RWPE2 (cell line): ENCODE data around the gene ZBTB22.

Experiments
- ATAC-seq: fragments of 200-7000 bp; cut with Tn5 transposase; 3 replicates; pipeline ENCODE4 v1.9.1; 2021; ENCODE audit warnings: low read depth
- DNase-seq: peaks from one replicate; pipeline ENCODE4 v3.0.0-alpha.2; 2020; ENCODE audit warnings: low spot score
- H3K27ac ChIP-seq: fragments of 450-650 bp; 2 replicates; pipeline ENCODE4 v1.5.1; 2017; ENCODE audit warnings: mild to moderate bottlenecking; ENCODE audit not compliant: poor library complexity, severe bottlenecking
- H3K27me3 ChIP-seq: fragments of 250-450 bp; sonication (Bioruptor Pico); 2 replicates; pipeline ENCODE4 v1.5.1; 2021; ENCODE audit warnings: mild to moderate bottlenecking, moderate library complexity; ENCODE audit not compliant: insufficient read depth, poor library complexity, severe bottlenecking
- H3K36me3 ChIP-seq: fragments of 250-450 bp; sonication (Bioruptor Pico); 2 replicates; pipeline ENCODE4 v1.5.1; 2020; ENCODE audit warnings: low read depth, mild to moderate bottlenecking, moderate library complexity
- H3K4me1 ChIP-seq: fragments of 250-450 bp; sonication (Bioruptor Pico); 2 replicates; pipeline ENCODE4 v1.5.1; 2021; ENCODE audit warnings: mild to moderate bottlenecking, moderate library complexity; ENCODE audit not compliant: insufficient read depth, poor library complexity, severe bottlenecking
- H3K4me3 ChIP-seq: fragments of 250-450 bp; sonication (Bioruptor Pico); 2 replicates; pipeline ENCODE4 v1.5.1; 2021; ENCODE audit warnings: mild to moderate bottlenecking, moderate library complexity; ENCODE audit not compliant: severe bottlenecking
- H3K9me3 ChIP-seq: fragments of 250-450 bp; sonication (Bioruptor Pico); 2 replicates; pipeline ENCODE4 v1.5.1; 2021; ENCODE audit warnings: mild to moderate bottlenecking, moderate library complexity; ENCODE audit not compliant: severe bottlenecking
- CTCF ChIP-seq: fragments of 450-650 bp; IDR thresholded peaks from one replicate; pipeline ENCODE4 v1.5.1; 2017; ENCODE audit warnings: mild to moderate bottlenecking, moderate library complexity; ENCODE audit not compliant: poor library complexity, severe bottlenecking

ZBTB22 gene

DNA sequence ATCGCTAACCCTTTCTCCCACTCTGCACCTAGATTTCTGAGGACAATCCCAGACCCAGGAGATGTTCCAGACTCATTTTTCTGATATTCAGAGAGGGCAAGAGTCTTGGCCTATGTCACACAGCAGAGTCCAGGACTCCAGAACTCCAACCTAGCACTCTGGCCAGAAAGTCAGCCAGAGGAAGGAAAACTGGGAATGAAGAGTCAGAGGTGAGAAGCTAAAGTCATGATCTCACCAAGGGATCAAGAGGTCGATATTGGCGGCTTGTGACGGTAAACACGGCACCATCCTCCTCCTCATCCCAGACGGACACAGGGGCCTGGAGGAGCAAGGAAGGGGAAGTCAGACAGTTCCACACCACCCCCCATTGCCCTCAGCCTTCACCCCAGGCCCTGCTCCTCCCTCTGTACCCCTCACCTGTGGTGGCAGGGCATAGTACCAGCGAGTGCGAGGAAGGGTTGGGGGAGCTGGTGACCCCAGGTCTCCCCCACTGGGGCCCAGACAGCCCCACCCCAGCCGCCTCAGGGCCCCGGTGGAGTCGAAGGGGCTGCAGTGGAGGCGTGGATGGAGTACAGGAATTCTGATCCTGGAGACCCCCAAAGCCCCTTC is 20.6 kb downstream of the ZBTB22 start:
- H3K9me3 ChIP-seq = no peaks in the 10 kb centered on the region
- H3K27ac ChIP-seq = peak overlapping the region; percentile 92
- H3K4me1 ChIP-seq = no peaks in the 10 kb centered on the region
- H3K27me3 ChIP-seq = no peaks in the 10 kb centered on the region
- H3K4me3 ChIP-seq = peak overlapping the region; percentile 65
- TF ChIP-seq CTCF = no peak
- no peak for ATAC-seq
- DNase-seq = no peak
- H3K36me3 ChIP-seq = peaks cover 26% of the 10 kb centered on the region

- Histone ChIP-seq H3K4me1 (no peaks in the 10 kb centered on the region), H3K4me3 (no peak overlapping the region), H3K9me3 (no peaks in the 10 kb centered on the region), H3K27me3 (no peaks in the 10 kb centered on the region), H3K36me3 (peaks cover 34% of the 10 kb centered on the region), H3K27ac (no peak overlapping the region)
- DNase-seq (no peak), ATAC-seq (no peak)
- no peak for TF ChIP-seq CTCF
These were observed 21.7 kb downstream of the ZBTB22 start for GRCh38 chr6:33295621-33296369.

DNA sequence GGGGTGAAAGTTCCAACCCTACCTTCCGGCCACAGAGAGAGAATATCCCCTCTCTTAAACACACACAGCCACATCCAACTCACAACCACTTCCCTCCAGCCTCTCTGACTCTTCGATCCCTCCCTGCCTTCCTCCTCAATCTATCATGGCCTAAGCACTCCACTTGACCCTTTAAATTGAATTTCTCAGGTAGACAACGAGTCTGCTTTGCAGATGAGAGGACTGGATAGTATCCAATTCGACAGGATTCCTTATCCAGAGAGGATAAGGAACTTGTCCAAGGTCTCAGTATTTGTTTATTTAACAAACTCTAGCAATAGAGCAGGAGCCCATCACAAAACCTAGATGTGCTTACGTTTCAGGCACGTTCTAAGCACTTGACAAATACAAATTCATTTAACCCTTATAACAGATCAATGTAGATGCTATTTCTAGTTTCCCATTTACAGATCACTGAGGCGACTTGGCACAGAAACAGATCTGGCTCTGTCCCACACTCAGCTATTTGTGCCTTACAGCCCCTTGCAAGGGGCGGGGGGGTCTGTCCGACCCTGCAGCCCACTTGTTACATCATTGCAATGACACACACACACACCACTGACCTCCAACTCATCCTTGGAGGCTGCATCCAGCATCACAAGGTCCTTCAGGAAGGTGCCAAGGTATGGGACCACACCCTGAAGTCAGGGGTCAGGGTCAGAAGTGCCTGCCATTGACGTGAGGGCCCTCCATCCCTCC is 23.3 kb downstream of the ZBTB22 start:
- peaks cover 38% of the 10 kb centered on the region for H3K36me3 ChIP-seq
- DNase-seq = no peak
- H3K9me3 ChIP-seq = no peaks in the 10 kb centered on the region
- no peaks in the 10 kb centered on the region for H3K27me3 ChIP-seq
- H3K27ac ChIP-seq = no peak overlapping the region
- no peak for TF ChIP-seq CTCF
- H3K4me1 ChIP-seq = no peaks in the 10 kb centered on the region
- no peak for ATAC-seq
- no peak overlapping the region for H3K4me3 ChIP-seq

DNA sequence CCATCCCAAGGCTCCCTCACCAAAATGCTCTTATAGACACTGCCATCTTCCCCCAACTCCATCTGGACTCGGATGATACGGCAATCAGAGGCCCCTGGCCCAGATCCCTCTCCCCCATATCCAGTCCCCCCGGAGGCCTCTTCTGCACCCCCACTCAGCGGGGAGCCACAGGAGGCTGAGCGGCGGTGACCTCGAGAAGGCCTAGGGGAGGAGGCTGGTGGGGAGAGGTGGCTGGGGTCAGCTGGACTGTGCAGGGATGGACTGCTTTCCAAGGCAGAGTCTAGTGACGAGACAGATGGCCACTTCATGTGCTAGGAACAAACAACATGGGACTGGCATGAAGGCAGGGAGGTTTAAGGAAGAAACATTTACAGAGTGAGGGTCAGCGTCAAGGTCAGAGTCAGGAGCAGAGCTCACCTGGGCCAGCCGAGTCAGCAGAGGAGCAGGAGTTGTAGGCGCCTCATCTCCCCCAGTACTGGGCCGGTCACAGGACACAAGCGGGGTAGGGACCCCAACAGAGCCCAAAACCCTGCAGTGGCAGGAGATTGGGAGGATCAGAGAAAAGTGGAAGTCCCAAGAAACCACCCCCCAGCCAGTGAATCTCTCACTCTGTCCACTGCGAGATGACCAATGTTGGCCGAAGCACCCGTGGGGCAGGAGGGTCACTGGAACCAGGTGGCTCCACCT is 24.4 kb downstream of the ZBTB22 start:
- no peak overlapping the region for H3K4me3 ChIP-seq
- H3K27ac ChIP-seq = no peak overlapping the region
- H3K4me1 ChIP-seq = no peaks in the 10 kb centered on the region
- TF ChIP-seq CTCF = no peak
- ATAC-seq = no peak
- no peaks in the 10 kb centered on the region for H3K9me3 ChIP-seq
- H3K36me3 ChIP-seq = peaks cover 38% of the 10 kb centered on the region
- H3K27me3 ChIP-seq = no peaks in the 10 kb centered on the region
- no peak for DNase-seq
